Mucosa of stomach (tissue), 1 donor: ENCODE data around the gene DDX42.
"Not testable (repeated sequence)": the region's sequence is repeated elsewhere in the genome, so short reads cannot be mapped to it uniquely, and the experiment has no call there.

Source experiments
- H3K27me3 ChIP-seq: one replicate; pipeline ENCODE4 v1.7.0; 2013; ENCODE audit warnings: mild to moderate bottlenecking, low read length; ENCODE audit not compliant: control insufficient read depth, insufficient read depth
- H3K36me3 ChIP-seq: one replicate; pipeline ENCODE4 v1.7.0; 2013; ENCODE audit warnings: low read length; ENCODE audit not compliant: control insufficient read depth, insufficient read depth
- H3K4me1 ChIP-seq: one replicate; pipeline ENCODE4 v1.7.0; 2013; ENCODE audit warnings: mild to moderate bottlenecking, low read length; ENCODE audit not compliant: control insufficient read depth, insufficient read depth
- H3K4me3 ChIP-seq: one replicate; pipeline ENCODE4 v1.7.0; 2013; ENCODE audit warnings: low read length
- H3K9ac ChIP-seq: one replicate; pipeline ENCODE4 v1.7.0; 2013; ENCODE audit warnings: mild to moderate bottlenecking, low read length, moderate library complexity
- H3K9me3 ChIP-seq: one replicate; pipeline ENCODE4 v1.7.0; 2013; ENCODE audit warnings: mild to moderate bottlenecking, low read length, moderate library complexity; ENCODE audit not compliant: control insufficient read depth
- donor health status: Pancreatic carcinoma.

DDX42 gene

DNA sequence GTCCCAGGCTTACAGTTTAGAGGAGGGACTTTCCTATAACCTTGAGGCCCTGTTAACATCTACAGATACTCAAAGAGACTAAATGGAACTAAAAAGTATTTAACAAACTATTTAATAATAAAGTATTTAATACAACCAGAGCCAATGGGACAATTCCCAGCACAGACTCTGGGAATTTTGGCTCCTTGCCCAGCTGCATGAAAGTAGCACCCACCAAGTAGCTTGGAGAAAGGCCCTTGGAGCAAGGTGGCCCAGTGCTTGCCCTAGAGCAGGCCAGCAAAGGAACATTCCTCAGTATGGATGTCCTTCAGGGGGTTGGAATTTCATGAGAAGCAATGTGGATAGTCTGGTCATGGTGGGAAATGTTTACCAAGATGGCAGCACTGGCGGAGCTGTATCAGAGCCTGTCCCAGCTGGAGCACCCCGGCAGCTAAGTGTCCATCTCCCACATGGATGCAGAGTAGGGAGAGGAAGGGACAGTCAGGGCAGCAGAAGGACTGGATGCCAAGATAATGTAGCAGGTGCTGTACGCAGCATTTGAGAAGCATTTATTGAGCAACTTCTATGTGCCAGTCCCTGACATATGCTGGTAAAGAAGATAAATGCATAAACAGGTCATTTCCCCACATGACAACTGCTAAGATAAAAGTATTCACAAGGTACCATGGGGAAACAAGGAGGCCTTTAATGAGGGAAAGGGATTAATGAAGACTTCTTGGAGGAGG, 73.7 kb downstream of the DDX42 start:
- Histone ChIP-seq H3K9ac (no peak overlapping the region), H3K36me3 (no peaks in the 10 kb centered on the region), H3K27me3 (no peaks in the 10 kb centered on the region), H3K9me3 (no peaks in the 10 kb centered on the region), H3K4me3 (no peak overlapping the region), H3K4me1 (no peaks in the 10 kb centered on the region)

DNA sequence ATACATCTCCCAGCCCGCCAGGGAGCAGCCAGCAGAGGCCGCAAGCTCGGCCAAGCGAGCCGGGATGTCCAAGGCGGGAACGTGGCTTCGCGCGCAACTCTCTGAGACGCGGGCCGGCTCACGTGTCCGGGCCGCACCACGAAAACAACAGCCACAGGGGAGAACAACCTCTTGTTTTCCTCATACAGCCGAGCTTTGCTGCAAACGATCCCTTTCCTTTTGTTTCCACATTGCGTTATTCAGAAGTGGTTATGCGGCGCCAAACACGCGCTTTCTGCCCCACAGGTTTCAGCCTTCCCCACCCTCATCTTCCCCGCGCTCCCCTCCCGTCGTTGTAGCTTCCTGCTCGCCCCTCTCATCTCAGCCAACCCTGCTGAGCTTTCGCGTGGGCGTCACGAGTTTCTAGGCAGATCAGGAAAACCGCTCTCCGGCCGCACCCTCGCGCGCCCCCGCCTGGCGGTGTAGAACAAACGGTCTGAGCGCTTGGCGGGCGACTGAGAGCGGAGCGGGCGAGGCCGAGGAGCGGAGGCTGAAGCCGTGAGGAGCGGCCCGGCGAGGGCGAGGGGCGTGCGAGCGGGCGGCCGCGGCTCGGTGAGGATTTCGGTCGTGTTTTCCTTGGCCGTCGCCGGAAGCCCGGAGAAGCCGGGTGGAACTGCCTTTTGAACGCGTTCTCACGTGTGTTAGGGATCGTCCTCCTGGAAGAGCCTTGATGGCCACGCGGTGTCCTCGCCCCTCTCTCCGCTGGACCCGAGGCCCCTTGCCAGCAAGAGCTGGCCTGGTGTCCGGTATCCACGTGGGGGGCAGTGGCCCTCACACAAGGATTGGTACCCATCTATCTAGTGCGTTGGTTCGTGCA, 75.1 kb downstream of the DDX42 start:
- Histone ChIP-seq H3K27me3 (no peaks in the 10 kb centered on the region), H3K9ac (no peak overlapping the region), H3K9me3 (no peaks in the 10 kb centered on the region), H3K36me3 (no peaks in the 10 kb centered on the region), H3K4me3 (no peak overlapping the region), H3K4me1 (no peaks in the 10 kb centered on the region)

DNA sequence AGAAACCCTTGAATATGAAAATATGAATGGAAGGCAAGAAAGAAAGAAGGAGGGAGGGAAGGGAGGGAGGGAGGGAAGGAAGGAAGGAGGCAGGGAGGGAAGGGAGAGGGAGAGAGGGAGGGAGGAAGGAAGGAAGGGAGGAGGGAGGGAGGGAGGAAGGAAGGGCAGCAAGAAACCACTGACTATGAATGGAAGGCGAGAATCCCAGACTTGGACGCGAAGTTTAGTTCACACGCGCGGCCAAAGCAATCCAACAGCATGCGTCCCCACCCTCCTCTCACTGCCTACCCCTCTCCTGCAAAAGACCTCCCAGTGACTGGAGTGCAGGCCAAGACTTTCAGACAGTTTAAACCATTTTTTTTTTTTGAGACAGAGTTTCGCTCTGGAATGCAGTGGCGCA, 76.4 kb downstream of the DDX42 start:
- Histone ChIP-seq H3K4me3 (no peak overlapping the region), H3K4me1 (no peaks in the 10 kb centered on the region), H3K9me3 (no peaks in the 10 kb centered on the region), H3K36me3 (no peaks in the 10 kb centered on the region), H3K27me3 (no peaks in the 10 kb centered on the region), H3K9ac (no peak overlapping the region)

DNA sequence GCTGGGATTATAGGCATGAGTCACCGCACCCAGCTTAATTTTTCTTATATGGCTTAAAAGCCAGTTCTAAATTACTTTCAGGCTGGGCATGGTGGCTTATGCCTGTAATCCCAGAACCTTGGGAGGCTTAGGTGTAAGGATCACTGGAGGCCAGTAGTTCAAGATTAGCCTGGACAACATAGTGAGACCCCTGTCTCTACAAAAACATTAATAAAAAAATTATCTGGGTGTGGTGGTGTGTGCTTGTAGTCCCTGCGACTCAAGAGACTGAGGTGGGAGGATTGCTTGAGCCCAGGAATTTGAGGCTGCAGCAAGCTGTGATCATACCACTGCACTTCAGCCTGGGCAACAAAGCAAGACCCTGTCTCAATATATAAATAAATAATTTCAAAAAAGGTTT, 79.3 kb downstream of the DDX42 start:
- Histone ChIP-seq H3K27me3 (no peaks in the 10 kb centered on the region), H3K9me3 (no peaks in the 10 kb centered on the region), H3K36me3 (no peaks in the 10 kb centered on the region), H3K4me3 (no peak overlapping the region), H3K4me1 (no peaks in the 10 kb centered on the region), H3K9ac (no peak overlapping the region)

DNA sequence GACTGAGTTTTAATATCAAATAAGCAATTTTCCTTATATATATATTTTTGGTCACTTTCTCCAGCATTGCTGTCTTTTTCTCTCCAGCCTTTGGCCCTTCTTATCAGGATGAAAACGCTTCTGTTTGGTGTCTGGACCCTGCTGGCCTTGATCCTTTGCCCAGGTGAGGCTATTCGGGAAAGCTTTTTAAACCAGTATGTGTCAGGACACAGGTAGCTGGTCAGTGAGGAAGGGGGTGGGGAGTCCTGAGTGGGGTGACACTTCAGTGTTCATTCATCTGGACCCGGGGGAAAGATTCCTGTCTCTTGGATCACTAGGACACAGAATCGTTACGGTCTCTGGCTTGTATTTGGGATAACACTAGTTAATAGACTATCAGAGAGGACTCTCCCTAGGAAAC, 80.7 kb downstream of the DDX42 start:
- Histone ChIP-seq H3K27me3 (no peaks in the 10 kb centered on the region), H3K9me3 (no peaks in the 10 kb centered on the region), H3K4me1 (no peaks in the 10 kb centered on the region), H3K9ac (no peak overlapping the region), H3K4me3 (no peak overlapping the region), H3K36me3 (no peaks in the 10 kb centered on the region)

DNA sequence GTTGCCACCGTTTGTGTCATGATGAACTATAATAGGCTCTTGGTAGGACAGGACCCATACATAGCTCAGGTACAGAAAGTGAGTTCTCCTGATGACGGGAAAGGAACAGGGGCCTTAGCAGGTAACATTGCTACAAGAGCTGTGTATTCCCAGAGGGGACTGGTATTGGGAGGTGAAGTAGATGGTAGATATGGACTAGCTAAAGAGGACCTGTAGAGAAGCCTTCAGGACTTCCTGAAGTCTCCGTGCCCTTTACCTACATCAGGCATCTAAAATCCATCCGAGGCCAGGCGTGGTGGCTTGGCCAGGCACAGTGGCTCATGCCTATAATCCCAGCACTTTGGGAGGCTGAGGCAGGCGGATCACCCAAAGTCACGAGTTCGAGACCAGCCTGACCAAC, 81.2 kb downstream of the DDX42 start:
- H3K27me3 ChIP-seq, result no peaks in the 10 kb centered on the region
- H3K9me3 ChIP-seq, result no peaks in the 10 kb centered on the region
- H3K9ac ChIP-seq, result no peak overlapping the region

DNA sequence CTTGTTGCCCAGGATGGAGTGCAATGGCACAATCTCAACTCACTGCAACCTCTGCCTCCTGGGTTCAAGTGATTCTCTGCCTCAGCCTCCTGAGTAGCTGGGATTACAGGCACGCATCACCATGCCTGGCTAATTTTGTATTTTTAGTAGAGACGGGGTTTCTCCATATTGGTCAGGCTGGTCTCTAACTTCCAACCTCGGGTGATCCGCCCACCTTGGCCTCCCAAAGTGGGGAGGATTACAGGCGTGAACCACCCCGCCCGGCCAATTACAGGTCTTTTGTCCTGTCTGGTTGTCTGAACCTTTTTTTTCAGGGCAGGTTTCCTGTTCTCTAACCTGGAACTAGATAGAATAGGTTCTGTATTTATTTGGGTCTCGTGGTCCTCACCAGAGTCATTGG, 82.5 kb downstream of the DDX42 start:
- not testable (repeated sequence) for H3K9ac ChIP-seq, H3K4me3 ChIP-seq, H3K9me3 ChIP-seq, H3K4me1 ChIP-seq, H3K27me3 ChIP-seq, H3K36me3 ChIP-seq

More for the DNA sequence above, 81.2 kb downstream of the DDX42 start:
- Histone ChIP-seq H3K36me3 (no peaks in the 10 kb centered on the region), H3K4me3 (no peak overlapping the region), H3K4me1 (no peaks in the 10 kb centered on the region)

DNA sequence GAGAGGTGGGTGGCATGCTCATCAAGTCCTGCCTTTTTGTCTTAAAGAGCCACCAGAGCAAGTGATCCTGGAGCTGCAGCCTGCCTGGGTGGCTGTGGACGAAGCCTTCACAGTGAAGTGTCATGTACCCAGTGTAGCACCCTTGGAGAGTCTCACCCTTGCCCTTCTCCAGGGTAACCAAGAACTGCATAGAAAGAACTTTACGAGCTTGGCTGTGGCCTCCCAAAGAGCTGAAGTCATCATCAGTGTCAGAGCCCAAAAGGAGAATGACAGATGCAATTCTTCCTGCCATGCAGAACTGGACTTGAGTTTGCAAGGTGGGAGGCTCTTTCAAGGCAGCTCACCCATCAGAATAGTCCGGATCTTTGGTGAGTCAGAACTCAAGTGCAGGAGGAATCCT, 85.3 kb downstream of the DDX42 start:
- H3K4me3 ChIP-seq, result no peak overlapping the region
- no peak overlapping the region for H3K9ac ChIP-seq
- no peaks in the 10 kb centered on the region for H3K9me3 ChIP-seq
- no peaks in the 10 kb centered on the region for H3K36me3 ChIP-seq
- H3K27me3 ChIP-seq, result no peaks in the 10 kb centered on the region
- no peaks in the 10 kb centered on the region for H3K4me1 ChIP-seq

DNA sequence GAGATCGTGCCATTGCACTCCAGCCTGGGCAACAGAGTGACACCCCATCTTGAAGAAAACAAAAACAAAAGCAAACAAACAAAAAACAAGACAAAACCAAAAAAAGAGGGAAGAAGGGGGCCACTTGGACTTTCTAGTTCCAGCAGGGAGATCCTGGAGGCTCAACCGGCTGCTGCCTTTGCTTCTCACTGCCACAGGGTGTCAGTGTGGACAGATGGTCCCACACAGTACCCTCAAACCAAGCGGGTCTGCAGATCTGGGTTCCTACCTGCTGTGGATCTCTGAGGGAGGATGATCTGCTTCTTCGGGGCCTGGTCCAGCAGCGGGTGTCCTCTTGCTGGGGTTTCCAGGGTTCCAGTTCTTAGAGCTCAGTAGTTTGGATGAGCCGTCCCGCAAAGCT, 92.7 kb downstream of the DDX42 start:
- not testable (repeated sequence) for H3K4me3 ChIP-seq, H3K27me3 ChIP-seq, H3K36me3 ChIP-seq, H3K9ac ChIP-seq, H3K4me1 ChIP-seq, H3K9me3 ChIP-seq
